HepG2 (cell line): ENCODE data around the gene RFC1. TPM values are rescaled to one million over a fixed set of nuclear protein-coding genes. Genes with fewer than 3 reads are reported as not detected.

Source experiments
- ATAC-seq: fragments of 200-7000 bp; cut with Tn5 transposase; 3 replicates; pipeline ENCODE4 v1.9.1; 2020; ENCODE audit warnings: mild to moderate bottlenecking, moderate library complexity
- BruUV-seq: library from RNA; stranded (reverse); fragments of 400-500 nt; replicated peaks from 2 replicates; lab custom pipeline; 2021; lab: Mats Ljungman, UMichigan
- CTCF ChIA-PET: fragments of 300-600 bp; formaldehyde crosslinking; extraction: SDS; loops from one replicate; lab custom pipeline; 2021; ENCODE audit warnings: low total read pairs, inconsistent platforms, low intra/inter-chr PET ratio; lab: Yijun Ruan, JAX
- POLR2A ChIA-PET: fragments of 350-600 bp; sonication (Branson Sonifier 250); formaldehyde crosslinking; loops from one replicate; lab custom pipeline; 2020; ENCODE audit warnings: antibody characterized with exemption, inconsistent platforms; lab: Yijun Ruan, JAX
- DNase-seq: peaks from one replicate; pipeline ENCODE4 v3.0.0-alpha.2; 2015; ENCODE audit warnings: low spot score
- FAIRE-seq: peaks from 3 replicates; lab custom pipeline; 2011; peaks lifted over from hg19 to GRCh38; lab: Jason Lieb, UNC
- H2AFZ ChIP-seq: one replicate; pipeline ENCODE4 v1.6.1; 2011; ENCODE audit warnings: low read length, inconsistent platforms
- H3K27ac ChIP-seq: fragments of 300-600 bp; 3 replicates; pipeline ENCODE4 v1.8.0; 2011; ENCODE audit warnings: mixed run types, mild to moderate bottlenecking, mixed read lengths, low read length, inconsistent platforms; ENCODE audit not compliant: insufficient read depth; ENCODE audit errors: extremely low read length
- H3K27me3 ChIP-seq, 2 experiments: fragments of 200-600 bp in 1 of 2; 2 replicates in 1 of 2; 3 replicates in 1 of 2; pipeline versions ENCODE4 v1.6.0 to v1.8.0; 2011; ENCODE audit warnings: low read length in 2 of 2, mild to moderate bottlenecking in 2 of 2, moderate library complexity in 2 of 2, inconsistent platforms in 1 of 2; ENCODE audit not compliant: insufficient read depth in 2 of 2, control insufficient read depth in 1 of 2
- H3K36me3 ChIP-seq, 2 experiments: fragments of 200-600 bp in 1 of 2; replicated peaks in 1 of 2; 2 replicates in 1 of 2; 3 replicates in 1 of 2; pipeline versions ENCODE4 v1.5.1 to v1.8.0; 2011; ENCODE audit warnings: low read length in 2 of 2, inconsistent platforms in 1 of 2; ENCODE audit not compliant: insufficient read depth in 2 of 2, control insufficient read depth in 1 of 2
- H3K4me1 ChIP-seq: 2 replicates; pipeline ENCODE4 v1.5.1; 2012; ENCODE audit warnings: low read length, inconsistent platforms; ENCODE audit not compliant: insufficient read depth
- H3K4me2 ChIP-seq: 2 replicates; pipeline ENCODE4 v1.6.0; 2011; ENCODE audit warnings: low read depth, low read length, inconsistent platforms
- H3K4me3 ChIP-seq, 3 experiments: fragments of 200-600 bp in 1 of 3; sonication (generic), shearing (Covaris generic) in 1 of 3; replicated peaks in 1 of 3; 2 replicates each; pipeline ENCODE4 v1.5.1; 2011 to 2016; ENCODE audit warnings: low read length in 3 of 3, inconsistent platforms in 2 of 3, low read depth in 2 of 3, mild to moderate bottlenecking in 2 of 3, control low read depth in 1 of 3, mixed read lengths in 1 of 3; ENCODE audit not compliant: insufficient read depth in 1 of 3
- H3K79me2 ChIP-seq: one replicate; pipeline ENCODE4 v1.6.1; 2011; ENCODE audit warnings: low read length, inconsistent platforms; ENCODE audit not compliant: insufficient read depth
- H3K9ac ChIP-seq: 2 replicates; pipeline ENCODE4 v1.6.0; 2011; ENCODE audit warnings: mild to moderate bottlenecking, low read depth, low read length, inconsistent platforms; ENCODE audit not compliant: insufficient read depth
- H3K9me3 ChIP-seq: 2 replicates; pipeline ENCODE4 v1.5.1; 2012; ENCODE audit warnings: mild to moderate bottlenecking, low read length
- H4K20me1 ChIP-seq: 2 replicates; pipeline ENCODE4 v1.6.0; 2011; ENCODE audit warnings: inconsistent platforms, mild to moderate bottlenecking, low read length, moderate library complexity; ENCODE audit not compliant: insufficient read depth
- ELF3 ChIP-seq: IDR thresholded peaks from 2 replicates; pipeline ENCODE4 v1.6.1; 2016; ENCODE audit warnings: missing genetic modification reagents, missing compliant biosample characterization
- ETV5 ChIP-seq: IDR thresholded peaks from 2 replicates; pipeline ENCODE4 v1.6.1; 2018; ENCODE audit warnings: missing biosample characterization, missing genetic modification reagents, inconsistent platforms, borderline replicate concordance
- NCOA2 ChIP-seq: sonication (generic); formaldehyde crosslinking; IDR thresholded peaks from 2 replicates; pipeline ENCODE4 v1.8.0; 2022; ENCODE audit warnings: inconsistent platforms
- RAD21 ChIP-seq: fragments of 450-650 bp; formaldehyde crosslinking; IDR thresholded peaks from 2 replicates; pipeline ENCODE4 v1.5.0; 2020; ENCODE audit warnings: mild to moderate bottlenecking
- TAF15 ChIP-seq: fragments of 200-400 bp; formaldehyde crosslinking; IDR thresholded peaks from one replicate; pipeline ENCODE4 v1.6.1; 2018; ENCODE audit warnings: mild to moderate bottlenecking, low read depth, low read length; ENCODE audit not compliant: poor library complexity, severe bottlenecking
- TBX2 ChIP-seq: sonication (generic); formaldehyde crosslinking; IDR thresholded peaks from 2 replicates; pipeline ENCODE4 v1.5.0; 2020; ENCODE audit warnings: missing genetic modification reagents, mild to moderate bottlenecking, borderline replicate concordance
- ZNF337 ChIP-seq: sonication (generic); formaldehyde crosslinking; IDR thresholded peaks from 2 replicates; pipeline ENCODE4 v1.5.1; 2020; ENCODE audit warnings: missing genetic modification reagents, low read depth, mild to moderate bottlenecking, borderline replicate concordance
- ZNF343 ChIP-seq: sonication (generic); formaldehyde crosslinking; IDR thresholded peaks from 2 replicates; pipeline ENCODE4 v1.4.0; 2020; ENCODE audit warnings: mild to moderate bottlenecking, missing genetic modification reagents
- ZNF354B ChIP-seq: sonication (generic); formaldehyde crosslinking; IDR thresholded peaks from 2 replicates; pipeline ENCODE4 v1.8.0; 2022; ENCODE audit warnings: mild to moderate bottlenecking, missing genetic modification reagents
- ZNF605 ChIP-seq: sonication (generic); formaldehyde crosslinking; IDR thresholded peaks from 2 replicates; pipeline ENCODE4 v1.8.0; 2022; ENCODE audit warnings: mild to moderate bottlenecking, missing genetic modification reagents
- WGBS: methylation state at CpG from one replicate; pipeline ENCODE4 v1.1.6; 2017; ENCODE audit warnings: low lambda C conversion rate; 5-methylcytosine and 5-hydroxymethylcytosine counted together
- in situ Hi-C: cut with HindIII; loops from 2 replicates; pipeline ENCODE4 v1.10.0; 2017; ENCODE audit warnings: low pct_unique_long_range_greater_than_20kb; ENCODE audit not compliant: extremely low pct_ligation_motif_present
- intact Hi-C: fragments of 100-400 bp; cut with micrococcal nuclease; formaldehyde crosslinking; loops from one replicate; pipeline ENCODE4 v1.10.0; 2022; ENCODE audit not compliant: unreplicated experiment
- polyA plus RNA-seq, 8 experiments: library from polyadenylated mRNA; depleted of rRNA in 3 of 8; stranded (reverse) in 7 of 8; unstranded in 1 of 8; fragments of >200 nt; fragmentation: Illumina TruSeq in 4 of 8; extraction: Trizol in 4 of 8; gene quantifications; 2 replicates each; pipeline versions ENCODE4 v1.2.1 to v1.2.3, GENCODE V29; 2011 to 2016; ENCODE audit warnings: low read depth in 4 of 8, missing spikeins in 1 of 8, mixed read lengths in 1 of 8; ENCODE audit not compliant: insufficient read depth in 1 of 8
- total RNA-seq, 5 experiments: library from RNA; depleted of rRNA; stranded (reverse); fragments of >200 nt; fragmentation: Illumina TruSeq; extraction: Trizol; gene quantifications; 2 replicates each; pipeline ENCODE4 v1.2.3, GENCODE V29; 2016; ENCODE audit warnings: low read depth in 1 of 5
- TF ChIP-seq, protein P1 (sequence below): sonication (generic); formaldehyde crosslinking; IDR thresholded peaks from 2 replicates; pipeline ENCODE4 v1.9.0; 2021; ENCODE audit warnings: missing genetic modification reagents, mild to moderate bottlenecking, borderline replicate concordance
- TF ChIP-seq, protein P2 (sequence below), 2 experiments: sonication (generic) in 1 of 2; formaldehyde crosslinking in 1 of 2; IDR thresholded peaks; 2 replicates each; pipeline versions ENCODE4 v1.5.1 to v1.6.1; 2011 to 2020; ENCODE audit warnings: borderline replicate concordance in 1 of 2, low read depth in 1 of 2, low read length in 1 of 2, mild to moderate bottlenecking in 1 of 2, missing genetic modification reagents in 1 of 2, moderate library complexity in 1 of 2

RFC1 gene
- total and polyA plus RNA-seq, 2 of the 13 experiments (the other 11 are each of a cell fraction or from before 2014, with no cell fraction given) = 15.9 to 78.8 TPM

DNA sequence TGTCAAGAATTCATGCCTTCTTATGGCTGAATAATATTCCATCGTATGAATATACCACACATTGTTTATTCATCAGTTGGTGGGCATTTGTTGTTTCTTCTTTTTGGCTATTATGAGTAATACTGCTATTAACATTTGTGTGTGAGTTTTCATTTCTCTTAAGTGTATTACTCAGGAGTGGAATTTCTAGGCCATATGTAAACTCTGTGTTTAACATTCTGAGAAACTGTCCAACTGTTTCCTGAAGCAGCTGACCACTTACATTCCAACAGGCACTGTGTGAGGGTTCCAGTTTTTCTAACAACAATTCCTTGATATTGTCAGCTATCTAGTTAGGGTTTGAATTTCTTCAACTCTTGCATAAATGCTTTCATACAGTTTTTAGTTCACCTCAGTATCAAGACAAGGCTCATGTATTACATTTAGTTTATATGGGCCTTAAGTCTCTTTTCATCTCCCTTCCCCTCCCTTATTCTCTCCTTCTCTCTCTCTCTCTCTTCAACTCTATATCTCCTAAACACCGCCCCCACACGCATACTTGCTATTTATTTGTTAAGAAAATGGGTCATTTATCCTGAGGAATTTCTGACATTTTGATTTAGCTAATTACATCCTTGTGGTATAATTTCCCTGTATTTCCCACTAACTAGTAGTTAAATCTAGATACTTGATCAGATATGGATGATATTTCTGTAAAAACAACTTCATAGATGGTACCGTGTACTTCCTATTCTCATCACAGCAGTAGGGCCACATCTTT lies 106.4 kb downstream of the RFC1 start (continued):
- TF ChIP-seq, protein P1, sequence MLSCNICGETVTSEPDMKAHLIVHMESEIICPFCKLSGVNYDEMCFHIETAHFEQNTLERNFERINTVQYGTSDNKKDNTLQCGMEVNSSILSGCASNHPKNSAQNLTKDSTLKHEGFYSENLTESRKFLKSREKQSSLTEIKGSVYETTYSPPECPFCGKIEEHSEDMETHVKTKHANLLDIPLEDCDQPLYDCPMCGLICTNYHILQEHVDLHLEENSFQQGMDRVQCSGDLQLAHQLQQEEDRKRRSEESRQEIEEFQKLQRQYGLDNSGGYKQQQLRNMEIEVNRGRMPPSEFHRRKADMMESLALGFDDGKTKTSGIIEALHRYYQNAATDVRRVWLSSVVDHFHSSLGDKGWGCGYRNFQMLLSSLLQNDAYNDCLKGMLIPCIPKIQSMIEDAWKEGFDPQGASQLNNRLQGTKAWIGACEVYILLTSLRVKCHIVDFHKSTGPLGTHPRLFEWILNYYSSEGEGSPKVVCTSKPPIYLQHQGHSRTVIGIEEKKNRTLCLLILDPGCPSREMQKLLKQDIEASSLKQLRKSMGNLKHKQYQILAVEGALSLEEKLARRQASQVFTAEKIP (CRISPR knock-in tag) = no peak
- TF ChIP-seq, all 625 proteins: peak for 0

DNA sequence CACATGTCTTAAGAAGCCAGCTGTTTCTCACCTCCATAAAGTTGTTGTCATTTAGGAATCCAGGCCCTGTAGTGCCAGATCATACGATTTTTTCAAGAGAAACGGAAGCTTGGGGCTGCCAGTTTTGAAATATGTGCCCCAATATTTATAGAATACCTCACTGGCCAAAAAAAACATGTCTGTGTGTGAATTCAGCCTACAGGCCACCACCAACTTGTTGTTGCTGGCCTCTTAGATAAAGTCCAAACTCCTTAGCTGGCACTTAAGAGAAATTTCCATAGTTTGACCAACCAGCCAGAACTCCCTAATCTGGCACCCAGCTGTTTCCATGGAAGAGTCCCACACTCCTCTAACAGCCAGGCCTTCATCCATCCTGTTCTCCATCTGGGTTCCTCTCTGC lies 109.7 kb downstream of the RFC1 start:
- no TSS peak for BruUV-seq
- peaks cover 0 to 9% of the 10 kb centered on the region in 2 experiments; a peak in 1 of 5 replicates for H3K36me3 ChIP-seq
- H3K9ac ChIP-seq = no peak overlapping the region
- no peak overlapping the region for H2AFZ ChIP-seq
- 91% methylated on average over 2 of the region's 2 CpGs for WGBS
- H3K27me3 ChIP-seq = no peaks in the 10 kb centered on the region
- H3K4me3 ChIP-seq = no peak overlapping the region
- ChIA-PET CTCF (no interaction called here), POLR2A (no interaction called here)
- TF ChIP-seq, protein P2, sequence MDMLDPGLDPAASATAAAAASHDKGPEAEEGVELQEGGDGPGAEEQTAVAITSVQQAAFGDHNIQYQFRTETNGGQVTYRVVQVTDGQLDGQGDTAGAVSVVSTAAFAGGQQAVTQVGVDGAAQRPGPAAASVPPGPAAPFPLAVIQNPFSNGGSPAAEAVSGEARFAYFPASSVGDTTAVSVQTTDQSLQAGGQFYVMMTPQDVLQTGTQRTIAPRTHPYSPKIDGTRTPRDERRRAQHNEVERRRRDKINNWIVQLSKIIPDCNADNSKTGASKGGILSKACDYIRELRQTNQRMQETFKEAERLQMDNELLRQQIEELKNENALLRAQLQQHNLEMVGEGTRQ (IDR thresholded peaks at IDR 0.05; ENCODE audit: low read depth, low read length) = no peak
- TF ChIP-seq, protein P2 (CRISPR knock-in tag; IDR thresholded peaks at IDR 0.05; ENCODE audit: borderline replicate concordance) = no peak
- TF ChIP-seq ZNF343 = no peak
- TF ChIP-seq ETV5 = no peak
- no peak for TF ChIP-seq TAF15
- no peak for TF ChIP-seq ZNF337 (CRISPR knock-in tag)
- no peak for TF ChIP-seq ZNF354B (CRISPR knock-in tag)
- TF ChIP-seq TBX2 (CRISPR knock-in tag) = no peak
- TF ChIP-seq ELF3 (CRISPR knock-in tag) = no peak
- no peak for TF ChIP-seq NCOA2
- TF ChIP-seq RAD21 (CRISPR knock-in tag) = no peak
- TF ChIP-seq ZNF605 = no peak
- ATAC-seq (no peak), FAIRE-seq (no peak), DNase-seq (no peak)
- no peak overlapping the region for H3K4me2 ChIP-seq
- no peaks in the 10 kb centered on the region for H4K20me1 ChIP-seq
- peaks cover 8% of the 10 kb centered on the region; the same call in 1 of the 2 replicates for H3K4me1 ChIP-seq
- no peaks in the 10 kb centered on the region for H3K79me2 ChIP-seq
- in situ Hi-C loops = no loop called here
- no peaks in the 10 kb centered on the region for H3K9me3 ChIP-seq
- no peak overlapping the region for H3K27ac ChIP-seq
- intact Hi-C loops = no loop called here
